Adipocyte (in vitro differentiated cells): ENCODE measurements around the gene METRNL.

Experiments
- DNase-seq: peaks from one replicate; pipeline ENCODE4 v3.0.0-alpha.2; 2015; ENCODE audit warnings: low read depth
- H3K27me3 ChIP-seq: replicated peaks from 2 replicates; pipeline ENCODE4 v1.7.0; 2013; ENCODE audit warnings: mild to moderate bottlenecking, low read length, moderate library complexity; ENCODE audit not compliant: control insufficient read depth, insufficient read depth
- H3K36me3 ChIP-seq: 2 replicates; pipeline ENCODE4 v1.7.0; 2013; ENCODE audit warnings: low read length, mild to moderate bottlenecking, moderate library complexity; ENCODE audit not compliant: control insufficient read depth, insufficient read depth, severe bottlenecking
- H3K4me1 ChIP-seq: 2 replicates; pipeline ENCODE4 v1.7.0; 2013; ENCODE audit warnings: mild to moderate bottlenecking, low read length, moderate library complexity; ENCODE audit not compliant: control insufficient read depth, insufficient read depth
- H3K4me3 ChIP-seq: 2 replicates; pipeline ENCODE4 v1.7.0; 2013; ENCODE audit warnings: mild to moderate bottlenecking, low read length, moderate library complexity
- H3K9ac ChIP-seq: 2 replicates; pipeline ENCODE4 v1.7.0; 2013; ENCODE audit warnings: mild to moderate bottlenecking, low read length, moderate library complexity
- H3K9me3 ChIP-seq: 2 replicates; pipeline ENCODE4 v1.7.0; 2013; ENCODE audit warnings: mild to moderate bottlenecking, low read length, moderate library complexity; ENCODE audit not compliant: control insufficient read depth

The METRNL gene

DNA sequence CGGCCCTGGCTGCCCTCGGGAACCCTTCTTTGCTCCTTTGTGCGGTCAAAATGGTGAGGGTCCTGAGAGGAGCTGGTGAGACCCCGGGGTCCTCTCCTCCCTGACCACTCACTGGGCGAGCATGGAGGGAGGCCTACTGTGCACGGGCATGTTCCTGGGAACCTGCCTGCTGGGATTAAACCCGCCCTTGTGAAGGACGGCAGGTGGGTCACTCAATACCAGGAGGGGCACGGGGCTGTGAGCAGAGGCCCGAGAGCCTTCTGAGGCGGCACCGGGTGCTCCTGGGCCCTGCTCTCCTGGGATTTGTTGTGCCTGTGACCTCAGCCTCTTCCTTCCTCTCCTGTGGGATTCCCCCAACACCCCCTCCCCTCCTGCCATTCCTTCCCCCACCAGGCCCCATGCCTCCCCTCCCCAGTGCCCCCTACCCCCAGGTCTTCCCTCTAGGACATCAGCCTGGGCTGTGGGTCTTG, 19.7 kb downstream of the METRNL start:
- no peak for DNase-seq
- Histone ChIP-seq H3K9ac (peak overlapping the region; percentile 77), H3K36me3 (peaks cover 26% of the 10 kb centered on the region), H3K27me3 (no peaks in the 10 kb centered on the region), H3K4me1 (peaks cover 41% of the 10 kb centered on the region), H3K4me3 (no peak overlapping the region), H3K9me3 (no peaks in the 10 kb centered on the region)

DNA sequence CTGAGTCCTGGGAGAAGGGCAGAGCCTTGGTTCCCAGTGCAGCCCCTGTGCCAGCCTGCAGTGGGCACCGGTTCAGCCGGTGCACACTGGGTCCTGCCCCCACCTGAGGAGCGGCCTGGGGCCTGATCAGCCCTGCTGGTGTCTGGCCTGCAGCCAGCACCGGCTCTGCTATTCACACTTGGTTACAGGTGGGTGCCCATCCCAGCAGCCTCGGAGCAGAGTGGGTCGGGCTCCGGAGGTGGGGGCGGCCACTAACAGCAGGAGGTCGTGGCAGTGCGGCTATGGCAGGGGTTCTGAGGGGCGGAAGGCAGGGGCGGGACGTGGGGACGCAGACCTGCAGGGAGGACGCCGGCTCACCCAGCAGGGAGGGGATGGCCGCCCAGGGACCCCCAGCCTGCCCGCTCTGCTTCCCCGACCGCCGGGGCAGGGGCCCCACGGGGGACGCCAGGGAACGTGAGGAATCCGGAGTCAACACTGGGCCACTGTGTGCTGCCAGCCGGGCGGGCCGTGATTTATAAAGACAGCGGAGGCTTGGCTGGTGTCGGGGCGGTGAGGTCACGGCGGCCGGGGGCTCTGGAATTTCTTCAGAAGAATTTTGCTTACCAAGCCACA, 20.3 kb downstream of the METRNL start:
- no peaks in the 10 kb centered on the region for H3K27me3 ChIP-seq
- DNase-seq, result peak; percentile 64
- H3K36me3 ChIP-seq, result peaks cover 20% of the 10 kb centered on the region
- H3K9ac ChIP-seq, result peak overlapping the region; percentile 77
- H3K9me3 ChIP-seq, result no peaks in the 10 kb centered on the region
- H3K4me3 ChIP-seq, result peak overlapping the region; percentile 59
- peaks cover 41% of the 10 kb centered on the region for H3K4me1 ChIP-seq

DNA sequence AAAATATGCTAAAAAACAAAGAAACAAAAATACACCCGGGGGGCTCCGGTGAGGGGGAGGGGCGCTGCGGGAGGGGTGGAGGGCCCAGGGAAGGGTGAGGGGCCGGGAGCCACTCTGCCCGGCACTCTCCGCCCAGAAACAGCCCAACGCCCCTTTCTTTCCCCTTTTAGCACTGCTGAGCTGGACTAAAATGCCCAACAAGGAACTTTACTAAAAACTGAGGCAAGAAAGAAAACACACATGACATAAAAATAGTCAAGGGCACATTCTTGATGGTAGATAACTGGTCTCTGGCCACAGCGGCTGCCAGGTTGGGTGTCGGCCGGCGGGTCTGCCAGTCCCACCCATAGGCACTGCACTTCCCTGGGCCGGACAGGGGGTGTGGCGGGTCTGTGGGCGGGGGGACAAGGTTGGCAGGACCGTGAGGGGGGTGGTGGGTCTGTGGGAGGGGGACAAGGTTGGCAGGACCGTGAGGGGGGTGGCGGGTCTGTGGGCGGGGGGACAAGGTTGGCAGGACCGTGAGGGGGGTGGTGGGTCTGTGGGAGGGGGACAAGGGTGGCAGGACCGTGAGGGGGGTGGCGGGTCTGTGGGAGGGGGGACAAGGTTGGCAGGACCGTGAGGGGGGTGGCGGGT, 20.9 kb downstream of the METRNL start:
- Histone ChIP-seq H3K27me3 (no peaks in the 10 kb centered on the region), H3K4me3 (no peak overlapping the region), H3K9me3 (no peaks in the 10 kb centered on the region), H3K4me1 (peaks cover 47% of the 10 kb centered on the region), H3K9ac (peak overlapping the region; percentile 77), H3K36me3 (peaks cover 14% of the 10 kb centered on the region)
- peak; percentile 37 for DNase-seq

DNA sequence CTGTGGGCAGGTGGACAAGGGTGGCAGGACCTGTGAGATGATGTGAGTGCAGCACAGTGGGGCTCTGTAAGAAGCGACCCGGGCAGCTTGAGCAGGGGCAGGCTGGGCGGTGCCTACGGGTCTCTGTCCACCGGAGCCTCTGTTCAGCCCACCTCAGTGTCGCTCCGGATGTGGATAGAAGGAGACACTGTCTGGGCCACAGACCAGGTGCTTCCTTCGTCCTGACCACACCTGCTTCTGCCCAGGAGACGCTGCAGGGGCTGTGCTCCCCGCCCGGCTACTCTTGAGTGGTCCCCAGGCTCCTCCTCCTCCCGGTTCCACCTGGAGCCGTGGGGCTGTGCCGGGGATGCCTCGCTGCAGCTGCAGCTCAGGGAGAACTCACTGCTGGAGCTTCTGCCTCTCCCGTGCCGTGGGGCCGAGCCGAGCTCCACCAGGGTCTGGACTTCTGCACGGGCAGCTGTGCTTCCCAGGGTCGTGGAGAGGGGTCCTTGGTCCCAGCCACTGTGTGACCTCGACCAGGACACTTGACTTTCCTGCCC, 21.5 kb downstream of the METRNL start:
- Histone ChIP-seq H3K27me3 (no peaks in the 10 kb centered on the region), H3K9me3 (no peaks in the 10 kb centered on the region), H3K4me3 (peak overlapping the region; percentile 1), H3K36me3 (peaks cover 8% of the 10 kb centered on the region), H3K9ac (peak overlapping the region; percentile 69), H3K4me1 (peaks cover 52% of the 10 kb centered on the region)
- no peak for DNase-seq

DNA sequence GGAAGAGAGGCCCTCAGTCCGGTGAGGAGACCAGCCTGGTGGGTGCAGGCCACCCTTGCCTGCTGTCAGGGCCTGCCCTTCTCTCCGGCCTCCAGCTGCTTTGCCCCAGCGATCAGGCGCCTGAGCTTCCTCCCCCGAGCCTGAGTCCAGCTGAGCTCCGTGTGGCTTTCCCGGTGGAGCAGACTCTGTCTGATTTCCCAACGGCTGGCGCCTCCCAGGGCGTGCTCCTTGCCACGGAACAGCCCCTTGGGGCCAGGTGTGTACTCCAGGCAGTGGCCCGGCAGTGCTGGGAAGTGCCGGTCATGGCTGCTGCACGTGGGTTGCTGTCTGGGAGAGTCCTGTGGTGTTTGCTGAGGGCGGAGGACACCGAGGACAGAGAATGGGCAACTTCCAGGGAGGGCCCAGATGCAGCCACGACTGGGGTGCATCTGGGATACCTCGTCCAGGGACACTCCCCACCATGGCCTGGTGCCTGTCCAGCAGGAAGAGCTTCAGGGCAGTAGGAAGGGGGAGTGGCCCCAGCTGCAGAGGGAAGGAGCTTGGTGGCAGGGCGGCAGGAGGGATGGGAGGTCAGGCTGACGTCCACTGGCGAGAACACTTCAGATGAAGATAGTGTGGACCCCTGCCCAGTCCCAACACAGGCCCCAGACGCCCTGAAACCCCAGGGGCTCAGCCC, 22.5 kb downstream of the METRNL start:
- H3K4me3 ChIP-seq, result no peak overlapping the region
- peak; percentile 25 for DNase-seq
- no peaks in the 10 kb centered on the region for H3K36me3 ChIP-seq
- no peaks in the 10 kb centered on the region for H3K9me3 ChIP-seq
- H3K4me1 ChIP-seq, result peaks cover 60% of the 10 kb centered on the region
- peak overlapping the region; percentile 69 for H3K9ac ChIP-seq
- H3K27me3 ChIP-seq, result no peaks in the 10 kb centered on the region

DNA sequence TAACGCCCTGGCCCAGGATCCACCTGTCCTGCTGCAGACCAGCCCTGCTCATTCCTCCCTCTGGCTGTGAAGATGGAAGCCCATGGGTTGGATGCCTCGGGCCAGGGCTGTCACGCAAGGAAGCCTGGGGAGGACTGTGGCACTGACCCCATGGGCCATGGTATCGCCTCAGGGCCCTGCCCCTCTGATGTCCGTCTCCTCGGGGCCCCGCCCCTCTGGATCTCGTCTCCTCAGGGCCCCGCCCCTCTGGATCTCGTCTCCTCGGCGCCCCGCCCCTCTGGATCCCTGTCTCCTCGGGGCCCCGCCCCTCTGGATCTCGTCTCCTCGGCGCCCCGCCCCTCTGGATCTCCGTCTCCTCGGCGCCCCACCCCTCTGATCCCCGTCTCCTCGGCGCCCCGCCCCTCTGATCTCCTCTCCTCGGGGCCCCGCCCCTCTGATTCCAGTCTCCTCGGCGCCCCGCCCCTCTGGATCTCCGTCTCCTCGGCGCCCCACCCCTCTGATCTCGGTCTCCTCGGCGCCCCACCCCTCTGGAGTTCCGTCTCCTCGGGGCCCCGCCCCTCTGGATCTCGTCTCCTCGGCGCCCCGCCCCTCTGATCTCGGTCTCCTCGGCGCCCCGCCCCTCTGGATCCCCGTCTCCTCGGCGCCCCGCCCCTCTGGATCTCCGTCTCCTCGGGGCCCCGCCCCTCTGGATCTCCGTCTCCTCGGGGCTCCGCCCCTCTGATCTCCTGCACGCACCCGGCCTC, 24.0 kb downstream of the METRNL start:
- Histone ChIP-seq H3K27me3 (no peaks in the 10 kb centered on the region), H3K4me1 (peaks cover 61% of the 10 kb centered on the region), H3K4me3 (no peak overlapping the region), H3K9me3 (no peaks in the 10 kb centered on the region), H3K36me3 (no peaks in the 10 kb centered on the region), H3K9ac (no peak overlapping the region)
- DNase-seq, result peak; percentile 76

DNA sequence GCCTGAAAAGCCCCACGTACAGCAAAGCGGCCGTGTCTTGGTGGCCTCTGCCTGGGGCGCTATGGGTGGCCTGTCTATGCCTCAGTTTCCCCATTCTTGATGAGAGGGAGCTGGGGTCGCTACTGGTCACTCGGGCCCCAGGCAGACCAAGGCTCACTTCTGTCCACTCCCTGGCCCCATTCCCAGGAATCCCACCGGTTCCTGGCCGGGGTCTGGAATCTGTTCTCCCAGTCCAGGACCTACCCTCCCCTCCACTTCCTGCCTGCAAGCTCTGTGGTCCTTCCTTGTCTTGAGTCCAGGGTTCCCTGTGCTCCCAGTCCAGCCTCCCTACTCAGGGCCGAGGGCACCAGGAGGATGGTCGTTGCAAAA, 24.5 kb downstream of the METRNL start:
- H3K9ac ChIP-seq, result no peak overlapping the region
- H3K9me3 ChIP-seq, result no peaks in the 10 kb centered on the region
- DNase-seq, result no peak
- no peak overlapping the region for H3K4me3 ChIP-seq
- peaks cover 56% of the 10 kb centered on the region for H3K4me1 ChIP-seq
- no peaks in the 10 kb centered on the region for H3K27me3 ChIP-seq
- no peaks in the 10 kb centered on the region for H3K36me3 ChIP-seq

DNA sequence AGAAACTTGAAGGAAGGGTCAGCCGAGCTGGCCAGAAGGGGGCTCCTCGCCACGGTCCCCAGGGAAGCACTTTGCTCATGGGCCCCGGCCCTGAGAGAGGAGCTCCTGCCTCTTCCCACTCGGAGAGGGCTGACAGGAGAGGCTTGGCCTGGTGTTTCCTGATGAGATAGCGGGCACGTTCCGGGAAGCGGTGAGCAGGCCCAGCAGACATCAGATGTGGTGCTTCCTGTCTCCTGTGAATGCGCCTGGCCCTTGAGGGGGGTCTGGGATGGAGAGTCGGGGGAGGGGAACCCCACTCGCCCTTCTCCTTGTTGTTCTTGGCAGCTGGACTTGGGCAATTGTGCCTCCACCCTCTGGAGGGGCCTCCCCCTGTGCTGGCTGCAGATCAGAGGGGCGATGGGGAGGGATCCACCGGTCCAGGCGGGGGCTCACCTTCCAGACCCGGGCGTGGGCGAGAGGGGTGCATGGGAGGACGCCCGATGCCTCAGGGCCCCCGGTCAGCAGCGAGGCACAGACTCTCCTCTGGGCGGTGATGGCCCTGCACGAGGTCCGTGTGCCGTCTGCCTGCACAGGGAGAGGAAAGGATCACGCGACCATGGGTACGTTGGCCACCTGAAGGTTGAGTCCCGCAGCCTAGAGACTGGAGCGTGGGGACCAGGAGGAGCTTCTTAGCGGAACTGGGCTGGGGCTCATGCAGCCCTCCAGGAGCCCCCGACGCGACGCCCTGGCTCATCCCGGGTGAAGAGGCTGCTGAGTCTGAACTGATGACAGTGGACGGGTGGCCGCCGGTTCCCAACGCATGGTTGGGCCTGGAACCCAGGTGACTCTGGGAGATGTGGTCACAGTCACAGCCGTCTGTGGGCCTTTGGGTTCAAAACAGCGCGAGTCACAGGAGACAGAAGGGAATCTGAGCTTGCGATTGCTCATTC, 25.4 kb downstream of the METRNL start:
- no peak for DNase-seq
- H3K27me3 ChIP-seq, result no peaks in the 10 kb centered on the region

DNA sequence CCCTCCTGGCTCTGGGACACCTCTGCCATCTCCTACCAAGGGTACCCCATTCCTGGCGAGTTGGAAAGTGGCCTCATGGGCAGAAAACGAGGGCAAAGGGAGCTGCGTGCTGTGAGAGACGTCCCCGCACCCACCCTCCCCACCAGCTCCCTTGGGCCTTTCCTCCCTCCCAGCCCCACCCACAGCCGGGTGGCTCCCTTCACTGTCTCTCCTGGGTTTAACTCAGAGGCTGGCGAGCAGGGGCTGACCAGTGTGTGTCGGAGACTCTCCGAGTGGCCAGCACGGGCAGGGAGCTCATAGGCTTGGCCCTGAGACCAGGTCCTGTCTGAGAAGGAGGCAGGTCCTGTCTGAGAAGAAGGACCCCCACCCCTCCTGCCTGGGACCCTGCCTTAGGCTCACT, 26.1 kb downstream of the METRNL start:
- H3K27me3 ChIP-seq, result no peaks in the 10 kb centered on the region
- H3K36me3 ChIP-seq, result no peaks in the 10 kb centered on the region
- H3K4me1 ChIP-seq, result peaks cover 61% of the 10 kb centered on the region
- no peak for DNase-seq
- peak overlapping the region; percentile 46 for H3K9ac ChIP-seq
- no peak overlapping the region for H3K4me3 ChIP-seq
- H3K9me3 ChIP-seq, result no peaks in the 10 kb centered on the region

More for the DNA sequence above, 25.4 kb downstream of the METRNL start:
- peaks cover 55% of the 10 kb centered on the region for H3K4me1 ChIP-seq
- H3K4me3 ChIP-seq, result no peak overlapping the region
- no peaks in the 10 kb centered on the region for H3K9me3 ChIP-seq
- H3K36me3 ChIP-seq, result no peaks in the 10 kb centered on the region
- H3K9ac ChIP-seq, result no peak overlapping the region

DNA sequence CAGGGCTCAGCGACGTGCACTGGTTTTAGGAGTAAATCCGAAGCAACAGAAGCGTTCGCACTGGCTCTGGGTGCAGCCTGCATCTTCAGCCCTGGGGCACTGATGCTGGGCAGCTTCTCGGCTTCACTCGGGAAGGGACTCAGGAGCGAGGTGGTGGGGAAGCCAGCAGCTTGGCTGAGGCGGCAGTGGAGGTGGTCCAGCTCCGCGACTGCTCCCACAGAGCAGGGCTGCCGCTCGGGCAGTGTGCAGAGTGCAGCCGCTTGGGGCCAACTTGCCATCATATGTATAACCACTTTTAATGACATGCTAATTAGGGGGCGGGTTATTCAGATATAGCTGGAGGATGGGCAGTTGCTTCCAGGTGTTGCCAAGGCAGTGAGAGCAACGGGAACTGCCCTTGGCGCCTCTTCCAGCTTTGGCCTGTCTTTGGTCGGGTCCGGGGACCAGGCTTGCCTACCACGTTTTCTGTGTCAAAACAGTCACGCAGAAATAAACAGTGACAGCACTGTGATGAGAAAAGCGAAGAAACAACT, 26.7 kb downstream of the METRNL start:
- Histone ChIP-seq H3K9me3 (no peaks in the 10 kb centered on the region), H3K36me3 (no peaks in the 10 kb centered on the region), H3K27me3 (no peaks in the 10 kb centered on the region), H3K4me3 (no peak overlapping the region), H3K9ac (peak overlapping the region; percentile 46), H3K4me1 (peaks cover 63% of the 10 kb centered on the region)
- no peak for DNase-seq
